Measurements from ENCODE around the gene AKAP13.

The AKAP13 gene

DNA sequence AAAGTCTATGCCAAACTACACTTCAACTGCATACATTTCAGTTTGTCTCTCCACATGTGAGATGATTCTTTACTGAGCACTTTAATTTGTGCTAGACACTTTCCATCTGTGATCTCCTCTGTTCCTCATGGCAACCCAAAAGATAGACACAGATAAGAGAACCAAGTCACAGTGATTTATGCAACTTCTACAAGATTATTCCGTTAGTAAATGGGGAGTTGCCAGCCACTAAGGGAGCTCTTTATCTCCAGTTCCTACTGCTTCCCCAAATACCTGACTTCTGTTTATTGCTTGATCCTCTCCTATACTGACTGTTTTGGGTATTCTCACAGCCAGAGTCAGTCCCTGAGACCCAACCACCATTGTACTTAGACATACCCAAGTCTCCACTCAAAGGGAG is 24.1 kb upstream of the AKAP13 start:
- DNase-seq (ENCODE audit: low read depth) = no peak
- H3K4me3 ChIP-seq (ENCODE audit: low read depth, low read length) = no peak overlapping the region
- in situ Hi-C loops (cut with HindIII; ENCODE audit: low sequenced_read_pairs) = no loop called here
- TF ChIP-seq, protein P1, sequence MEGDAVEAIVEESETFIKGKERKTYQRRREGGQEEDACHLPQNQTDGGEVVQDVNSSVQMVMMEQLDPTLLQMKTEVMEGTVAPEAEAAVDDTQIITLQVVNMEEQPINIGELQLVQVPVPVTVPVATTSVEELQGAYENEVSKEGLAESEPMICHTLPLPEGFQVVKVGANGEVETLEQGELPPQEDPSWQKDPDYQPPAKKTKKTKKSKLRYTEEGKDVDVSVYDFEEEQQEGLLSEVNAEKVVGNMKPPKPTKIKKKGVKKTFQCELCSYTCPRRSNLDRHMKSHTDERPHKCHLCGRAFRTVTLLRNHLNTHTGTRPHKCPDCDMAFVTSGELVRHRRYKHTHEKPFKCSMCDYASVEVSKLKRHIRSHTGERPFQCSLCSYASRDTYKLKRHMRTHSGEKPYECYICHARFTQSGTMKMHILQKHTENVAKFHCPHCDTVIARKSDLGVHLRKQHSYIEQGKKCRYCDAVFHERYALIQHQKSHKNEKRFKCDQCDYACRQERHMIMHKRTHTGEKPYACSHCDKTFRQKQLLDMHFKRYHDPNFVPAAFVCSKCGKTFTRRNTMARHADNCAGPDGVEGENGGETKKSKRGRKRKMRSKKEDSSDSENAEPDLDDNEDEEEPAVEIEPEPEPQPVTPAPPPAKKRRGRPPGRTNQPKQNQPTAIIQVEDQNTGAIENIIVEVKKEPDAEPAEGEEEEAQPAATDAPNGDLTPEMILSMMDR (IDR thresholded peaks at IDR 0.05; ENCODE audit: low read depth, low read length, missing control alignments) = no peak

DNA sequence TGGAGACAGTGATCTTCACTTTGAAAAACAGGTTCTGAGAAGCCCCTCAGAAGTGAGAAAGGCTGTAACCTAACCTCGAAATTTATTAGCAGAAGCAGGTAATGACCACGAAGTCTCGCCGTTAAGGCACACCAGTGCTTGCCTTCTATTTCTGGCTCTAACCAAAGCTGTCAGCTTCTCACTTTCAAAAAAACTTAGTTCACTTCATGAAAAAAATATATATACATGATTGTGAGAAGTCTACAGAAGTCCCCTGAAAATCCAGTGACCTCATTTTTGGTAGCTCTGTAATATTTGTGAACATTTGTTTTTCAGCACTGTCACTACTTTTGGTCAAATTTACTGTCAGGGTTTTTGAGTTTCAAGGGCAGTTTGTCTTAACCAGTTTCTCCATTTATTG is 19.1 kb upstream of the AKAP13 start:
- H3K4me3 ChIP-seq (ENCODE audit: low read depth, low read length) = no peak overlapping the region
- no peak for DNase-seq (ENCODE audit: low read depth)
- in situ Hi-C loops (cut with HindIII; ENCODE audit: low sequenced_read_pairs) = no loop called here
- TF ChIP-seq, protein P1 (IDR thresholded peaks at IDR 0.05; ENCODE audit: low read depth, low read length, missing control alignments) = no peak

DNA sequence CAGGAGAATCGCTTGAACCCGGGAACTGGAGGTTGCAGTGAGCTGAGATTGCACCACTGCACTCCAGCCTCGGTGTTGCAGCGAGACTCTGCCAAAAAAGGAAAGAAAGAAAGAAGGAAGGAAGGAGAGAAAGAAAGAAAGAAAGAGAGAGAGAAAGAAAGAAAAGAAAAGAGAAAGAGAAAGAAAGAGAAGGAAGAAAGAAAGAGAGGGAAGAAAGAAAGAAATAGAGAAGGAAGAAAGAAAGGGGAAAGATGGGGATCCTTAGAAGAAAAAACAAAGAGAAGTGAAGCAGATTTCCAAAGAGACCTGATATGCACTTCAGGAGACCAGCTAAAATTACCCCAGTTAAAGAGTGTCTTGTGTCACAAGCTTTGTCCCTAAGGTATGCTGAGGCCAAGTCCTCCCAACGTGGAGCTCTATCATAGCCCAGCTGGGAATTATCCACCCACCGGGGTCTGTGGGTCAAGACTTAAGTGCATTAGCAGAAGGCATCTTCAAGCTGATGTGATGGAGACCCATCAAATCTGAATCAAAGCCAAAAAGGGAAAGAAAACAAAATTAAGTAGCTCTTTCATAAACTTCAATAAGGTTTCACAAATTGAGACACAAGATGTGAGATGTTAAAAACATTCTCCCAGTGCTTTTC is 17.8 kb upstream of the AKAP13 start:
- in situ Hi-C loops (cut with HindIII; ENCODE audit: low sequenced_read_pairs) = no loop called here
- DNase-seq (ENCODE audit: low read depth) = no peak
- TF ChIP-seq, protein P1 (IDR thresholded peaks at IDR 0.05; ENCODE audit: low read depth, low read length, missing control alignments) = no peak
- H3K4me3 ChIP-seq (ENCODE audit: low read depth, low read length) = no peak overlapping the region

DNA sequence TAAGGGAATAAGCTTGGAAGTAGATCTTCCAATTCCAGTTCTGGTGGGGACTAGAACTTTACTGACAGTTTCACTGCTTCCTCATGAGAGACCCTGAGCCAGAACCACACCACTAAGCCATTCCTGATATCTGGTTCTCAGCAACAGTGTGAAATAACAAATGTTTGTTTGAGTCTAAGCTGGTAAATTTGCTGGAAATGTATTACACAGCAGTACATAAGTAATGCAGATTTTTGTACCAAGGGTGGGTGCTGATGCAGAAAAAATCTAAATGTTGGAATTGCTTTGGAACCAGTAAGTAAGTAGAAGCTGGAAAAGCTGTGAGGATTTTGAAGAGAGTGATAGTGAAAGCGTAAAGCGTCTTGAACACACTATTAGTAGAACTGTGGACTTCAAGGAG is 14.4 kb upstream of the AKAP13 start:
- DNase-seq (ENCODE audit: low read depth) = no peak
- no peak overlapping the region for H3K4me3 ChIP-seq (ENCODE audit: low read depth, low read length)
- in situ Hi-C loops (cut with HindIII; ENCODE audit: low sequenced_read_pairs) = no loop called here
- TF ChIP-seq, protein P1 (IDR thresholded peaks at IDR 0.05; ENCODE audit: low read depth, low read length, missing control alignments) = no peak

DNA sequence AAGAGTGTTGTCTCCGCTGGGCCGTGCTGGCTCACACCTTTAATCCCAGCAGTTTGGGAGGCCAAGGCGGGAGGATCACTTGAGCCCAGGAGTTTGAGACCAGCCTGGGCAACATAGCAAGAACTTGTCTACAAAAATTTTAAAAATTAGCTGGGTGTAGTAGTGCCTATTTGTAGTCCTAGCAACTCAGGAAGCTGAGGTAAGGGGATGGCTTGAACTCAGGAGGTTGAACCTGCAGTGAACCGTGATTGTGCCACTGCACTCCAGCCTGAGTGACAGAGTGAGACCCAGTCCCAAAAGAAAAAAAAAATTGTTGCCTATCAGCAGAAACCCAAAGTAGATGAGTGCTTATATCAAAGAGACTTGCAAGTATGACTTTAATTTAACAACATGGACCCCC is 12.7 kb upstream of the AKAP13 start:
- TF ChIP-seq, protein P1 (IDR thresholded peaks at IDR 0.05; ENCODE audit: low read depth, low read length, missing control alignments) = no peak
- in situ Hi-C loops (cut with HindIII; ENCODE audit: low sequenced_read_pairs) = no loop called here
- DNase-seq (ENCODE audit: low read depth) = no peak
- no peak overlapping the region for H3K4me3 ChIP-seq (ENCODE audit: low read depth, low read length)

DNA sequence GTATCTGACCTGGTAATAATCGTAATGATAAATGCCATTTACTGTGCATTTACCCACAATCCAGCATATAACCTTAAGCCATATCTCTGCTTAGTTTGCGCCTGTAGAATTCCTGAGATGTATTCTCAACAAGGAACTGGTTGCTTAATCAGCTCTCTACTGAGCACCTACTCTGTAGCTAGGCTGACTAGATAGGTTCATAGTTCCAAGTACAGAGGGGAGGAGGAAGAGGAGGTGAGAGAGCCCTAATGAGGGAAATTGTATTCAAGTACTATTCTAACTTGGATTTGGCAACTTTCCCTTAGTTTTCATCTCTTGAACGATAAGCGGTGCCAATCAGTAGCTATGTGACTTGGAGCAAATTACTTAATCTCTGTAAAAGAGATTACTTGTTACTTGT is 5.6 kb upstream of the AKAP13 start:
- in situ Hi-C loops (cut with HindIII; ENCODE audit: low sequenced_read_pairs) = no loop called here
- TF ChIP-seq, protein P1 (IDR thresholded peaks at IDR 0.05; ENCODE audit: low read depth, low read length, missing control alignments) = no peak
- no peak overlapping the region for H3K4me3 ChIP-seq (ENCODE audit: low read depth, low read length)
- no peak for DNase-seq (ENCODE audit: low read depth)
